C4-2B (cell line): ENCODE measurements around the gene PGAP3.

Source experiments
- CTCF ChIP-seq: fragments of 450-650 bp; conservative IDR thresholded peaks from 2 replicates; pipeline ENCODE4 v1.5.1; 2017; ENCODE audit warnings: mild to moderate bottlenecking
- ZFX ChIP-seq: fragments of 450-650 bp; IDR thresholded peaks from 2 replicates; pipeline ENCODE4 v1.6.1; 2017

- no peak for TF ChIP-seq CTCF
- TF ChIP-seq ZFX, result no peak
These were observed 54.2 kb downstream of the PGAP3 start for GRCh38 chr17:39633570-39634183.
